EL (cell line): ENCODE results near the gene KIF22.

Experiments used
- DNase-seq: peaks from one replicate; pipeline ENCODE4 v3.0.0-alpha.2; 2016

KIF22 gene

DNA sequence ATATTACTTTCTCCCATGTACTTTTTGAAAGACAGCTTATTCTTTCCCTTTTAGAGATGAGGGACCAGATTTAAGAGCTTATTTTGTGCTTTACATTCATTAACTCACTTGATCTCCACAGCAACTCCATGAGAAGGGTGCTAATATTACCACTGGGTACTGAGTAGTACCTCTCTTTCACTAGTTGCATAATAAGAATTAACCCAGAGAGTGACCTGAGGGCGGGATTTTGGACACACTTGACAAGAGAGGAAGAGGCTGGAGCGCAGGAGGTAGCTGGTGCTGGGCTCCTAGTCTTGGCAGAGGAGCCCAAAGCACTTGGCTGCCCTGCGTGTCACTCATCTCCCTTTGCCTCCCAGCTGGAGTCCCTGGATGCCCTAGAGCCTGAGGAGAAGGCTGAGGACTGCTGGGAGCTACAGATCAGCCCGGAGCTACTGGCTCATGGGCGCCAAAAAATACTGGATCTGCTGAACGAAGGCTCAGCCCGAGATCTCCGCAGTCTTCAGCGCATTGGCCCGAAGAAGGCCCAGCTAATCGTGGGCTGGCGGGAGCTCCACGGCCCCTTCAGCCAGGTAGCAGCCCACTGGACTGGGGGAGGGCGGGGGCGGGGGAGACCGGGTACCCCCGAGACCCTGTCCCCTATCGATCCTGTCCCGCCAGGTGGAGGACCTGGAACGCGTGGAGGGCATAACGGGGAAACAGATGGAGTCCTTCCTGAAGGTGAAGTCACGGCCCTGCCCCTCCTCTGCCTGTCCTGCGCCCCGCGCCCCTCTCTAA lies 14.1 kb downstream of the KIF22 start:
- DNase-seq: peak; percentile 60

DNA sequence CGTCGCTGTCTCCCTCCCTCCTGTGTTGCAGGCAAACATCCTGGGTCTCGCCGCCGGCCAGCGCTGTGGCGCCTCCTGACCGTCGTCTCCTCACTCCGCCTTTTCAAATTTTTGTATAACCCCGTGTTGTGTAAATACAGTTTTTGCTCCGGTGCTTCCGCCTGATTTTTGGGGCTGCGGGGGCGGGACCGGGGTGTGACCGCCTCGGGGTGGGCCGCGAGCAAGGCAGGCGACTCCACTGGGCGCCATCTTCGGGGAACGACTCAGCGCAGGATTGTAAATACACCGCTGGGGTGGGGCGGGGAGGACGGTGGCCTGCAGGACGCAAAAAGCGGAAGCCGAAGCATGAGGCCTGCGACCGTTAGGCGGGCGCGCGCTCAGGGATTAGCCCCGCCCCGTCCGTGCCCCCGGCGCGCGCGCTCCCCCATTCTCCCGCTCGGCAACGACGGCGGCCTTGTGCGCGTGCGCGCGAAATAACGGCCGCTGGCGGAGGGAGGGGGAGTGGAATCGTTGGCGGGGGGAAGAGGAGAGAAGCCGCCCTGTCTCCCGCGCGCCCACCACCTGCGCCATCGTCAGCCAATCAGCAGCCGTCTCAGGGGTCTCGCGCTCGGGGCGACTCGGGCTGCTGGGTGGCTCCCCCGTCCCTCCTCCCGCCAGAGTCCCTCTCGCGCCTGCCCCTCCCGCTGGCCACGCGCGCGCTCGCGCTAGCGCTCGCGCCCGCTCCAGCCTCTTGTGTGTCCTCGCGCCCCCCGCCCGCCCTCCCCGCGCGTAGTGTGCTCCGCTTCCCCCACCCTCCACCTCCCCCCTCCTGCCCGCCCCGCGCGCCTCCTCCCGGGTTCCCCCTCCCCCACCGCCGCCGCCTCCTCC lies 14.9 kb downstream of the KIF22 start:
- peak; percentile 97 for DNase-seq

DNA sequence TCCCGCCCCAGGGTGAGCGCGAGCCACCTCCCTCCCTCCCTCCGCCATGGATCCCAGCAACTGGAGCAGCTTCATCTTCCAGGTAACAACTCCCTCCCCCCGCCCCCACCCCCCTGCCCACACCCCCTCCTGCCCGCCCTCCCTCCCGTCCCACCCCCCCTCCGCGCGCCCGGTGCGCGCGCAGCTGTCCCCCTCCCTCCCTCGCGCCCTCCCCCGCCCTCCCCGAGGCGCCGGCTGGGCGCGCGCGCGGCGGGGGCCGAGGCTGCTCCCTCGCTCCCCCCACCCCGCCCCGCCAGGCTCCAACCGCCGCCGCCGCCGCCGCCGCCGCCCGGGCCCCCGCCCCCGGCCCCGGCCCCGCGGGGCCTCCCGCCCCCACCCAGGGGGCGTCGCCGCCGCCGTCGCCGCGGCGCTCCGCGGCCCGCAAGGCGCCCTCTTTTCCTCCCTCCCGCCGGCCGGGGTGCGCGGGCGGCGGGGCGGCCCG lies 15.6 kb downstream of the KIF22 start, which contains the start of gene MAZ:
Gene MAZ (plus strand): TSS at position 431 of the 481 bp plus-strand sequence. CDS start 173 bp downstream, outside the sequence.
- no peak for DNase-seq

DNA sequence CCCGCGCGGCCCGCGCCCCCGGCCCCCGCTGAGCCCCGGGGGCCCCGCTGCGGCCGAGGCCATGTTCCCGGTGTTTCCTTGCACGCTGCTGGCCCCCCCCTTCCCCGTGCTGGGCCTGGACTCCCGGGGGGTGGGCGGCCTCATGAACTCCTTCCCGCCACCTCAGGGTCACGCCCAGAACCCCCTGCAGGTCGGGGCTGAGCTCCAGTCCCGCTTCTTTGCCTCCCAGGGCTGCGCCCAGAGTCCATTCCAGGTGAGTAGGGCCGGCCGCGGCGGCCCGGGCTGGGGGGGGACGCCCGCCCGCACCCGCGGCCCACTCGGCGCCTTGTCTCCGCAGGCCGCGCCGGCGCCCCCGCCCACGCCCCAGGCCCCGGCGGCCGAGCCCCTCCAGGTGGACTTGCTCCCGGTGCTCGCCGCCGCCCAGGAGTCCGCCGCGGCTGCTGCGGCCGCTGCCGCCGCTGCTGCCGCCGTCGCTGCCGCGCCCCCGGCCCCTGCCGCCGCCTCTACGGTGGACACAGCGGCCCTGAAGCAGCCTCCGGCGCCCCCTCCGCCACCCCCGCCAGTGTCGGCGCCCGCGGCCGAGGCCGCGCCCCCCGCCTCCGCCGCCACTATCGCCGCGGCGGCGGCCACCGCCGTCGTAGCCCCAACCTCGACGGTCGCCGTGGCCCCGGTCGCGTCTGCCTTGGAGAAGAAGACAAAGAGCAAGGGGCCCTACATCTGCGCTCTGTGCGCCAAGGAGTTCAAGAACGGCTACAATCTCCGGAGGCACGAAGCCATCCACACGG lies 16.3 kb downstream of the KIF22 start:
- DNase-seq: peak; percentile 57

DNA sequence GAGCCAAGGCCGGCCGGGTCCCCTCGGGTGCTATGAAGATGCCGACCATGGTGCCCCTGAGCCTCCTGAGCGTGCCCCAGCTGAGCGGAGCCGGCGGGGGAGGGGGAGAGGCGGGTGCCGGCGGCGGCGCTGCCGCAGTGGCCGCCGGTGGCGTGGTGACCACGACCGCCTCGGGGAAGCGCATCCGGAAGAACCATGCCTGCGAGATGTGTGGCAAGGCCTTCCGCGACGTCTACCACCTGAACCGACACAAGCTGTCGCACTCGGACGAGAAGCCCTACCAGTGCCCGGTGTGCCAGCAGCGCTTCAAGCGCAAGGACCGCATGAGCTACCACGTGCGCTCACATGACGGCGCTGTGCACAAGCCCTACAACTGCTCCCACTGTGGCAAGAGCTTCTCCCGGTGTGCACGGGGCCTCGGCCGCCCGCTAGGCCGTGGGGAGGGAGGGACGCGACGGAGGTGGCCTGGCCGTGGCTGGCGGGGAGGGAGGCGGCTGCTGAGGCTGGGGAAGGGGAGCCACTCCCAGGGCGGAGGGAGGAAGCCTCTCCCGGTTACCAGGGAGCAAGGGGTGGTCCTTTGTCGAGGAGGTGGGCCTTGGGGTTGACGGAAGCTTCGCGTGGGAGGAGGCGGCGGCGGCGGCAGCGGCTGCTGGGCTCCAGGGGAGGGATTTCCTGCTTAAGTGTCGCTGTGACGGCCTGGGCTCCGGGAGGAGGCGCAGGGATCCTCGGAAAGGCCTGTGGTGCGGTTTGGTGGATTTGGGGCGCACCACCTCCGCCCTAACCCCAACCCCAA lies 17.1 kb downstream of the KIF22 start:
- DNase-seq: peak; percentile 95

DNA sequence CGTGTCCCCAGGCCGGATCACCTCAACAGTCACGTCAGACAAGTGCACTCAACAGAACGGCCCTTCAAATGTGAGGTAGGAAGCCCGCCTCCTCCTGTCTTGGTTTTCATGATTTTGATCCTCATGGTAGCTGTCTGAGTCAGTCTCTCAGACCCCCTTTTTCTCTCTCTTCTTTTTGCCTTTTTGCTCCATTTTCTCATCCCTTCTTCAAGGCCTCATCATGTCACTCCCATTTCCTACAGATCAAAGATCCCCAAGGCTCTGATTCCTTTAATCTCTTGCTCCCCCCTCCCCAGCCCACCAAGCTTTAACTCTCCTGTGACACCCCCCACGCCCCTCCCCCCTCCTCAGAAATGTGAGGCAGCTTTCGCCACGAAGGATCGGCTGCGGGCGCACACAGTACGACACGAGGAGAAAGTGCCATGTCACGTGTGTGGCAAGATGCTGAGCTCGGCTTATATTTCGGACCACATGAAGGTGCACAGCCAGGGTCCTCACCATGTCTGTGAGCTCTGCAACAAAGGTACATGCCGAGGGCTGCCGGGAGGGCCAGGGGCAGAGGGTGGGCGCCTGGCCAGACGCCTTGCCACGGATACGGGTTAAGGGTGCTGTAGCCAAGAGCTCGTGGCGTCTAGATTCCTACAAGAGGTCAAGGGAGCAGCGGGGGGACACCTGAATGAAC lies 17.8 kb downstream of the KIF22 start:
- no peak for DNase-seq

DNA sequence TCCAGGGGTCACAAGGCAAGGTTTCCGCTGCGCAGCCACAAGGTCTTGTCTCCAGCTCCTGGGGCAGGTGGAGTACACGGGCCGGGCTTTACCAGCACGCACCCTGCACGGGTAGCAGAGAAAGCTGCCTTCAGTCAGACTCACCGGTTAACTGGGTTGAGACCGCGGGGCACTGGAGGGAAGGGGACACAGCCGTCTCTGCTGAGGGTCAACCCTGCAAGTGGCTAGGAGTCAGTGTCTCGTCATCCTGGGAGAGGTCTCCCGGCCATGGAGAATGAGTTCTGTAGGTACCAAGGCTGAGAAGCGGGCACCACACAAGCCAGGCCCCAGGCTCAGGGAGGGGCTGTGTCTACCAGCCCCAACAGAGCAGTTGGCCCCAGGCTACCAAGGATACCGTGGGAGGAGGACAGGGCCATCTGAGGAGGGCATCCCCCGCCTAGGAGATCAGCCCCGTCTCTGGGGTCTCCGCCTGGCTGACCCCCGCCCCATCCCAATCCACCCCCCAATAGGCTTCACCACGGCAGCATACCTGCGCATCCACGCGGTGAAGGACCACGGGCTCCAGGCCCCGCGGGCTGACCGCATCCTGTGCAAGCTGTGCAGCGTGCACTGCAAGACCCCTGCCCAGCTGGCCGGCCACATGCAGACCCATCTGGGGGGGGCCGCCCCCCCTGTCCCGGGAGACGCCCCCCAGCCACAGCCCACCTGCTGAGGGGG lies 18.6 kb downstream of the KIF22 start:
- DNase-seq: no peak

DNA sequence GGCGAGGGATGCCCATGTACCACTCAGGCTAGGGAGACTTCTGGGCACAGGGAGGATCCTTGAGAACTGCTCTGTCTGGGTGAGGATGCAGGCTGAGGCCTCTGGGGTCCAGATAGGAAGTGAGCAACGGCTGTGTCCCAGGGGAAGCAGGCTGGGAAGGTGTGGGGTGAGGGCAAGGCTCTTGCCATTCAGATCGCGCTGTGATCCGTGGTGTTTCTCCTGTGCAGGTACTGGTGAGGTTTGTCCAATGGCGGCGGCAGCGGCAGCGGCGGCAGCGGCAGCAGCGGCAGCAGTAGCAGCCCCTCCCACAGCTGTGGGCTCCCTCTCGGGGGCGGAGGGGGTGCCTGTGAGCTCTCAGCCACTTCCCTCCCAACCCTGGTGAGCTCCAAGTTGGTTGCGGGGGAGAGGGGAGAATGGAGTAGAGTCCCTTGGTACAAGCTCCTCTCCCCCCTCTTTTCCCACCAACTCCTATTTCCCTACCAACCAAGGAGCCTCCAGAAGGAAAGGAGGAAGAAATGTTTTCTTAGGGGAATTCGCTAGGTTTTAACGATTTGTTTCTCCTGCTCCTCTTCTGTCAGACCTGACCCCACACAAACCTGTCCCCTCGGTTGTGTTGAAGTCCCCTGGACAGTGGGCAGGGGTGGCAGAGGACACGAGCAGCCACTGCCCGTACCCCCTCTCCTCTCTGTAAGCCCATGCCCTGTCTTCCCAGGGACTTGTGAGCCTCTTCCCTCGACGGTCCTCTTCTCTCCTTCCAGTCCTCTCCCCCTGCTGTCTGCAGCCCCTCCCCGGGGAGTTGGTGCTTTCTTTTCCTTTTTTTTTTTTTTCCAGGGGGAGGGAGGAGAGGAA lies 19.5 kb downstream of the KIF22 start:
- no peak for DNase-seq

DNA sequence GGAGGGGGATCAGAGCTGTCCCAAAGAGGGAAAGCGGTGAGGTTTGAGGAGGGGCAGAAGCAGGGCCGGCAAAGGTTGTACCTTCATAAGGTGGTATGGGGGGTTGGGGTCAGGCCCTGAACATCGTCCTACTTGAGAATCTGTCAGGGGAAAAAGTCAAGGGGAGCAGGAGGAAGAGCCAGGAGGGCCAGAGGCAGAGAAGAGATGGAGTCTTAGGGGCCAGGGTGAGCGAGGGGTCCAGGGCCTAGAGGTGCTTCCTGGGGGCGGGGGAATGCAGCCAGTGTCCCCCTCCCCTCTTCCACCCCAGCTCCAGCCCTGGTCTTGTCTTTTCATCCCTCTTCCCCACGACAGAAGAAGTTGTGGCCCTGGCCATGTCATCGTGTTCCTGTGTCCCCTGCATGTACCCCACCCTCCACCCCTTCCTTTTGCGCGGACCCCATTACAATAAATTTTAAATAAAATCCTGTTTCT lies 20.2 kb downstream of the KIF22 start:
- DNase-seq: no peak

DNA sequence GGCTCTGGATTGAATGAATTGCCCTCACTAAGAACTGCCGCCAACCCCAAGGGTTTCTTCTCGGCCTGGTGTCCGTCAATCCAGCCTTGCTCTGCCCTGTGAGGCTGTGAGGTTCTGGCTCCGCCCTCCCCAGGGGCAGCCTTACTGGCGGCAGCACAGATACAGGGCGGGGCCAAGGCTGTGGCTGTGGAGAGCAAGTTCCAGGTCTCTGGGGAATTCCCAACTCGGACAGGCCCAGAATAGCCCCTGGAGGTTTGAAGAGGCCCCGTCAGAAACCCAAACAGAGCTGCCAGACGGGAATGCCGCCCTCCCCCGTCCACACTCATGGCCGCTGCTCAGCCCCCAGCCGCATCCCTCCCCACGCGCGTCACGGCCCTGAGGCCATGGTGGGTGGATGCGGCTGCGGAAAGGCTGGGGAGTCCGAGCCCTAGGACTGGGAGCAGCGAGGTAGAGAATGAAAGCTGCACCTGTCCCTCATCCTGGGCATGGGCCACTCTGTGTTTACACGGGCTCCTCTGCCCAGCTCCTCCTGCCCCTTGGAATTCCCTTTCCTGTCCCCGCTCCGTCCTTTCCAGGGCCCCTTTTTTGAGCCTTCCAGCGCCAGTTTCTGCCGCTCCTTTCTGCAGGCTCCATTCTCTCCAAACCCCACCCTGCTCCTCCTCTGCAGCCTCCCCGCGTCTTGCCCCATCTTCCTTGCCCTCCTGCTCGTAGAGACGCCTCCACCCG lies 20.8 kb downstream of the KIF22 start:
- peak; percentile 99 for DNase-seq

DNA sequence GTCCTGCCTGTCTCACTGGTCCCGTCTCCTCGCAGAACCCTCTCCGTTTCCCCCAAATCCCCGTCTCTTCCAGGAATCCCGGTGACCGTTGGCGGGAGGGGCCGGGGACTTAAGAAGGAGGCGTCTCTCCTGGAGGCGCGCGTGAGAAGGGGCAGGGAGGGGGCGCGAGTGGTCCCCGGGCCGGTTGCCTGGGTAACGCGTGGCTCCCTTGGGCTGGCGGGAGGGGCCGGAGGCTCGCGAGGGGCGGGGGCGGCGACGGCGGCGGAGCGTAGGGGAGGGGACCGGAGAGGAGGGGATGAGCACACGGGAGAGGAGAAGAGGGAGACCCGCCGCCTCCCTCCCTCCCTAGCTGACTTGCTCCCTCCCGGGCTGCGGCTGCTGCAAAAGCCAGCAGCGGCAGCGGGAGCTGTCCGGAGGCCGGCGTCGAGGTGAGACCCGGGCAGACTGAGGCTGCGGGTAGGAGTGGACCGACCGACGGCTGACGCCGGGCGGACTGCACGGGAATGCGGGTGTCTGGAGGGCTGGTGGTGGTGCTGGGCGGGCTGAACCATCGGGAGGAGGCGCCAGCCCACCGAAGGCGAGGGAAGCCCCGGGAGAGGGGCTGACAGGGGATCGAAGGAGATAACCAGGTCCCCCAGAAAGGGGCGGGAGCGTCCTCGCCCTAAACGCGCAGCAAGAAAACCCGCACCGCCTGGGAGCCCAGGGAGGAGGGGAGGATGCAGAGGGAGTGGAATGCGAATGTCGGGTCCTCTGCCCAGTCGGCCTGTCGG lies 21.5 kb downstream of the KIF22 start, which contains the start of gene PRRT2:
Gene PRRT2 (plus strand): TSS at position 298 of the 770 bp plus-strand sequence. CDS start 862 bp downstream, outside the sequence.
- DNase-seq: peak; percentile 55

DNA sequence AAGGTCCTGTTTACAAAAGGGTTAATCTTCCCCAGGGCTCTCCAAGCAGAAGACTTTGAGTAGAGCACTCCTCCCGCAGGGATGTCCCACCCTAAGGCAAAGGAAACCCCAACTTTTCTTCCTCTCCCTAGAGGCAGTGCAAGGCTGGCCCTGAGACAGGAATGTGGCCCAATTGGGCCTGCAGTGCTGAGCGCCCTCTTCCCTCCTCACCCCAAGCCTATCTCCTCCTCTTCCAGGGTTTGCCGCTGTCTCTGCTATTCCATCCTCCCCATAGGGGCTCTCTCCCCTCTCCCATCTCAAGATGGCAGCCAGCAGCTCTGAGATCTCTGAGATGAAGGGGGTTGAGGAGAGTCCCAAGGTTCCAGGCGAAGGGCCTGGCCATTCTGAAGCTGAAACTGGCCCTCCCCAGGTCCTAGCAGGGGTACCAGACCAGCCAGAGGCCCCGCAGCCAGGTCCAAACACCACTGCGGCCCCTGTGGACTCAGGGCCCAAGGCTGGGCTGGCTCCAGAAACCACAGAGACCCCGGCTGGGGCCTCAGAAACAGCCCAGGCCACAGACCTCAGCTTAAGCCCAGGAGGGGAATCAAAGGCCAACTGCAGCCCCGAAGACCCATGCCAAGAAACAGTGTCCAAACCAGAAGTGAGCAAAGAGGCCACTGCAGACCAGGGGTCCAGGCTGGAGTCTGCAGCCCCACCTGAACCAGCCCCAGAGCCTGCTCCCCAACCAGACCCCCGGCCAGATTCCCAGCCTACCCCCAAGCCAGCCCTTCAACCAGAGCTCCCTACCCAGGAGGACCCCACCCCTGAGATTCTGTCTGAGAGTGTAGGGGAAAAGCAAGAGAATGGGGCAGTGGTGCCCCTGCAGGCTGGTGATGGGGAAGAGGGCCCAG lies 22.4 kb downstream of the KIF22 start:
- no peak for DNase-seq

DNA sequence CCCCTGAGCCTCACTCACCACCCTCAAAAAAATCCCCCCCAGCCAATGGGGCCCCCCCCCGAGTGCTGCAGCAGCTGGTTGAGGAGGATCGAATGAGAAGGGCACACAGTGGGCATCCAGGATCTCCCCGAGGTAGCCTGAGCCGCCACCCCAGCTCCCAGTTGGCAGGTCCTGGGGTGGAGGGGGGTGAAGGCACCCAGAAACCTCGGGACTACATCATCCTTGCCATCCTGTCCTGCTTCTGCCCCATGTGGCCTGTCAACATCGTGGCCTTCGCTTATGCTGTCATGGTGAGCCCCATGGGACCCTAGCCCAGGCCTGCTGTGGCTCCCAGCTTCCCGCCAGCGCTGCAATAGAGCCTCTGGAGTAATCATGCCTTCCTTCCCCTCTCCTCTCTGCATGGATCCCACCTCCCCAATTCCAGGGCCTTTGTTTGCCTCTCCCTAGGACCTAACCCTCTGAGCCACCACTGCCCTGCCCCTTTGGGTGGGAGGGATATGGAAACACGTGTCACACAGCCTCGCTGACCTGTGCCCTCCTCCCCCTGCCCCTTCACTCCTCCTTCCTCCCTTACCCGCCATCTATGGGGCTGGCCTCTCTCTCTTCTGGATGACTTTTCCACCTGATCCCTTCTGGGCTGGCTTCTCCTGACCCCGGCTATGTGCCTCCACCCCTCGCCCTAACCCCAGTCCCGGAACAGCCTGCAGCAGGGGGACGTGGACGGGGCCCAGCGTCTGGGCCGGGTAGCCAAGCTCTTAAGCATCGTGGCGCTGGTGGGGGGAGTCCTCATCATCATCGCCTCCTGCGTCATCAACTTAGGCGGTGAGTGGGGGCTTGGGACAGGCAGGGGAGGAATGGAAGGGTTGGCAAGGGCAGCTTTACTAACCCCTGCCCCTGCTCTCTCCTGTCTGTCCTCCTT lies 23.4 kb downstream of the KIF22 start:
- no peak for DNase-seq

DNA sequence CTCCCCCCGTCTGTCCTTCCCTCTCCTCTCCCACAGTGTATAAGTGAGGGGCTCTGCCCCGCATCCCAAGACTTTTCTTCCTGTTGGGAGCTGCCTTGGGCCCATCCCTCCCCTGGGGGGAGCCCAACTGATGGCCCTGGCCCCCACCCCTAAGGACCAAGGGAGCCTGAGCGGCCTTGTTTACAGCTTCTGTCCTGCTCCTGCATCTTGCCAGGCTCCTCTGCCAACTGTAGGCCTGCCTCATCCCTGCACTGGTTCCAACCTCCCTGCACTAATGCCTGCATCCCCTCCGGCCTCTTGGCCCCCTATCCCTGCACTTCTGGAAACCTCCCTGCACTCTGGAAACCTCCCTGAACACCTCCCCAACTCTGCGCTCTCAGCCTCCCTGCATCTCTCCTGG lies 24.0 kb downstream of the KIF22 start:
- DNase-seq: no peak

DNA sequence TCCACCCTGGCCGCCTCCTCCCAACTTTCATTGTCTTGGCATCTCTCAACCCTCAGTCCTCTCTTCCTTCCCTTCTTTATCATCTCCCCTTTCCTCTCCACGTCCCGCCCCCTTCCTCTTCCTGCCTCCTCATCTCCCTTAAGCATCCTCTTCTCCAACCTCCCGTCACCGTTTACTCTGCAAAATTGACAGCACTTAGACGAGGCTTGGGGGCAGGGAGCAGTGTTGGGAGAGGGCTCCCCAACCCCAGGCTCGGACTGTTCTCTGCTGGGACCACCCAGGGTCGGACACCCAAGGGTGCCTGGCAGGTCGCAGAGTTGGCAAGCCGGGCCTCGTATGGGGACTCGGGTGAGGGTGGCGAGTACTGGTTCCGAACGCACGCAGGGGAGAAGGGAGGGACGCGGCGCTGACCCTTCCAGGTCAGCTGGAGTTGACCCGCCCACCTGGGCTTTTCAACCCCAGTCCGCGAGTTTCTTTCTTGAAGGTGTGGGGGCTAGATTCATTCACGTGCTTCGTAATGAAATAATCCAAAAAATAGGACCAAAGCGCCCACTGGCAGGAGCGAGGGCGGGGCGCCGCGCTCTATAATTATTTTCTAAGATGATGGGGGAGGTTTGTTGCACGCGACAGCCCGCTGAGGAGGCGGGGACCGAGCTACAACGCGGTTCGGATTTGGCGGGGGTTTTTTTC lies 24.6 kb downstream of the KIF22 start:
- DNase-seq: peak; percentile 45
